WTC11 (cell line): Measurements from ENCODE around the gene SMYD3.

Experiments used
- ETV6 ChIP-seq: sonication (generic); formaldehyde crosslinking; IDR thresholded peaks from 2 replicates; pipeline ENCODE4 v1.8.1; 2022; ENCODE audit warnings: mild to moderate bottlenecking, missing genetic modification reagents
- NR2C2 ChIP-seq: sonication (generic); formaldehyde crosslinking; IDR thresholded peaks from 2 replicates; pipeline ENCODE4 v1.8.0; 2022; ENCODE audit warnings: mild to moderate bottlenecking, missing genetic modification reagents
- TF ChIP-seq, protein P1 (sequence below): fragments of 200-600 bp; IDR thresholded peaks from 2 replicates; pipeline ENCODE4 v1.8.0; 2022; ENCODE audit warnings: antibody characterized with exemption

DNA sequence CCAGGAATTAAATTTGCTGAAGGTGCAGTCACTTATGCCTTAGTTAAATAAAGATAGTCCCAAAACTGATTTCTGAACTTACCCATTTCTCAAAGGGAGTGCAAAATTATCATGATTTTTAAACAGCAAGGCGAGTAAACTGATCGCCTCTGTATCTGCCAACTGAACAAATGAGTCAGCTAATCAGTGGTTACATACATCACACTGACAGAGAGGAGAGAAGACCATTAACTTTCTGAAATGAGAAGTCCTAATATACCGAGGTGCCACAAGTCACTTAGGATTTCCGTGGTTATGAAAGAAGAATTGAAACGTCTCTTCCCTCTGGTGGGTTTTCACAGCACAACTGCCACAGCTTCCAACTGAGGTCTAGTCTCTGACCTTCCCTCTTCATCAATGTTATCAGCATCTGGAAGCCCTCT, 400.7 kb downstream of the SMYD3 start:
- TF ChIP-seq, protein P1, sequence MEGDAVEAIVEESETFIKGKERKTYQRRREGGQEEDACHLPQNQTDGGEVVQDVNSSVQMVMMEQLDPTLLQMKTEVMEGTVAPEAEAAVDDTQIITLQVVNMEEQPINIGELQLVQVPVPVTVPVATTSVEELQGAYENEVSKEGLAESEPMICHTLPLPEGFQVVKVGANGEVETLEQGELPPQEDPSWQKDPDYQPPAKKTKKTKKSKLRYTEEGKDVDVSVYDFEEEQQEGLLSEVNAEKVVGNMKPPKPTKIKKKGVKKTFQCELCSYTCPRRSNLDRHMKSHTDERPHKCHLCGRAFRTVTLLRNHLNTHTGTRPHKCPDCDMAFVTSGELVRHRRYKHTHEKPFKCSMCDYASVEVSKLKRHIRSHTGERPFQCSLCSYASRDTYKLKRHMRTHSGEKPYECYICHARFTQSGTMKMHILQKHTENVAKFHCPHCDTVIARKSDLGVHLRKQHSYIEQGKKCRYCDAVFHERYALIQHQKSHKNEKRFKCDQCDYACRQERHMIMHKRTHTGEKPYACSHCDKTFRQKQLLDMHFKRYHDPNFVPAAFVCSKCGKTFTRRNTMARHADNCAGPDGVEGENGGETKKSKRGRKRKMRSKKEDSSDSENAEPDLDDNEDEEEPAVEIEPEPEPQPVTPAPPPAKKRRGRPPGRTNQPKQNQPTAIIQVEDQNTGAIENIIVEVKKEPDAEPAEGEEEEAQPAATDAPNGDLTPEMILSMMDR, result no peak
- TF ChIP-seq NR2C2 (CRISPR knock-in tag) (no peak), ETV6 (CRISPR knock-in tag) (no peak)
